Measurements from ENCODE around the gene SPARC. TPM values are rescaled to one million over a fixed set of nuclear protein-coding genes. Genes with fewer than 3 reads are reported as not detected.

The SPARC gene
- total RNA-seq, 1 experiment from 2014 or later, result 320 TPM

DNA sequence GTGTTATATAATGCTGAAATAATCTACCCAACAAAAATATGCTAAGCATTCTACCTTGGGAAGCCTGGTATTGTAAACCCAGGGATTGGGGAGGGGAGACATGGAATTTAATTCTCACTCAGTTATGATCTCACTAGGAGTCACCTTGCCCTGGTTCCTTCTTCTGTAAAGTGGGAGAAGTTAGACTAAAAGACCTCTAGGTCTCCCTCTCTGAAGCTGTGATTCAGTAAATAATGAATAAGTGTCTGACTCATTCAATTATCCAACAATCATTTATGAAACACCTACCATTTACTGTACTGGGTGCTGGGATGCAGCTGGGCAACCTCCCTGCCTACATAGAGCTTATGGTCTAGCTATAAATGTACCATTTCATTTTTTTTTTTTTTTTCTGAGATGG, 20.2 kb upstream of the SPARC start:
- no peak overlapping the region for H2BK20ac ChIP-seq (ENCODE audit: low read depth, low read length, poor library complexity, severe bottlenecking)
- no peak overlapping the region for H2BK120ac ChIP-seq (ENCODE audit: low read depth, low read length, poor library complexity, severe bottlenecking)
- H3K4me2 ChIP-seq (ENCODE audit: insufficient read depth, insufficient read length, low read length), result no peak overlapping the region
- no peak overlapping the region for H3K4ac ChIP-seq (ENCODE audit: low read depth, low read length)
- no peak overlapping the region for H3T11ph ChIP-seq (ENCODE audit: low read length)
- H3K9me3 ChIP-seq (ENCODE audit: control insufficient read depth, low read depth, low read length), result no peaks in the 10 kb centered on the region
- Mint-ChIP-seq H3K9me3 (no peaks in the 10 kb centered on the region), H3K36me3 (ENCODE audit: insufficient read depth in 1 of 3, low read depth in 3 of 3) (no peaks in the 10 kb centered on the region), H3K27ac (no peak overlapping the region), H3K4me3 (no peak overlapping the region), H3K27me3 (ENCODE audit: low read depth) (no peaks in the 10 kb centered on the region; the same call in 1 of the 2 replicates), H3K4me1 (peaks cover 3 to 6% of the 10 kb centered on the region in 2 experiments; a peak in 1 of 4 replicates)
- no peaks in the 10 kb centered on the region for H3K79me1 ChIP-seq (ENCODE audit: insufficient read depth, low read depth, low read length, poor library complexity, severe bottlenecking)
- no peaks in the 10 kb centered on the region for H4K20me1 ChIP-seq (ENCODE audit: control insufficient read depth, insufficient read depth, insufficient read length)
- H3K27ac ChIP-seq (ENCODE audit: insufficient read length, low read depth, low read length), result no peak overlapping the region
- H4K91ac ChIP-seq (ENCODE audit: insufficient read length, low read depth, low read length), result no peak overlapping the region
- H2BK12ac ChIP-seq (ENCODE audit: insufficient read length, low read depth, low read length), result no peak overlapping the region
- H2AFZ ChIP-seq (ENCODE audit: low read length), result no peak overlapping the region
- no peaks in the 10 kb centered on the region for H3K23me2 ChIP-seq (ENCODE audit: insufficient read length, low read depth, low read length, poor library complexity, severe bottlenecking)
- no peak overlapping the region for H4K8ac ChIP-seq (replicated peaks; ENCODE audit: insufficient read length, low read depth, low read length)
- H3K79me2 ChIP-seq (ENCODE audit: insufficient read depth, low read length), result no peaks in the 10 kb centered on the region
- H4K5ac ChIP-seq (ENCODE audit: insufficient read length, low read depth, low read length), result no peak overlapping the region
- H3K23ac ChIP-seq (ENCODE audit: insufficient read length, low read depth, low read length), result no peak overlapping the region
- no peak overlapping the region for H3K9ac ChIP-seq (ENCODE audit: extremely low read depth, insufficient read length, low read length)
- no peak overlapping the region for H3K14ac ChIP-seq (ENCODE audit: insufficient read depth, low read length)
- TF ChIP-seq CTCF (conservative IDR thresholded peaks at IDR 0.05), result no peak
- no peak overlapping the region for H2BK15ac ChIP-seq (ENCODE audit: low read depth, low read length)
- no peak overlapping the region for H3K56ac ChIP-seq (ENCODE audit: insufficient read length, low read depth, low read length)
- H3K4me1 ChIP-seq (ENCODE audit: insufficient read depth, low read length), result no peaks in the 10 kb centered on the region
- H3K27me3 ChIP-seq (ENCODE audit: insufficient read depth, low read length), result no peaks in the 10 kb centered on the region; the same call in 1 of the 2 replicates
- H3K18ac ChIP-seq (ENCODE audit: insufficient read length, low read depth, low read length), result no peak overlapping the region
- no peak overlapping the region for H2BK5ac ChIP-seq (ENCODE audit: insufficient read length, low read length)
- DNase-seq, result no peak
- H2AK5ac ChIP-seq (ENCODE audit: insufficient read length, low read length), result no peak overlapping the region

All from H9 (cell line).